HUES64 (cell line): ENCODE measurements around the gene AFF3.

Source experiments
- H3K27ac ChIP-seq: 2 replicates; pipeline ENCODE4 v1.7.0; 2013; ENCODE audit warnings: low read depth, low read length, inconsistent platforms
- H3K27me3 ChIP-seq: 2 replicates; pipeline ENCODE4 v1.6.1; 2013; ENCODE audit warnings: mild to moderate bottlenecking, low read length; ENCODE audit not compliant: insufficient read depth
- H3K36me3 ChIP-seq: 2 replicates; pipeline ENCODE4 v1.6.1; 2013; ENCODE audit warnings: mild to moderate bottlenecking, low read length; ENCODE audit not compliant: insufficient read depth
- H3K4me1 ChIP-seq: 2 replicates; pipeline ENCODE4 v1.6.1; 2013; ENCODE audit warnings: mild to moderate bottlenecking, low read length, moderate library complexity; ENCODE audit not compliant: insufficient read depth
- H3K4me3 ChIP-seq: 2 replicates; pipeline ENCODE4 v1.5.1; 2013; ENCODE audit warnings: mild to moderate bottlenecking, low read length, moderate library complexity
- H3K9ac ChIP-seq: 2 replicates; pipeline ENCODE4 v1.6.1; 2013; ENCODE audit warnings: mild to moderate bottlenecking, low read depth, low read length
- H3K9me3 ChIP-seq: 2 replicates; pipeline ENCODE4 v1.6.1; 2013; ENCODE audit warnings: low read depth, low read length; ENCODE audit not compliant: insufficient read depth
- WGBS: fragments of 150-250, 120-280 bp; methylation state at CpG from one replicate; pipeline ENCODE4 v1.1.7; 2013; ENCODE audit warnings: missing lambda C conversion rate; 5-methylcytosine and 5-hydroxymethylcytosine counted together

The AFF3 gene

DNA sequence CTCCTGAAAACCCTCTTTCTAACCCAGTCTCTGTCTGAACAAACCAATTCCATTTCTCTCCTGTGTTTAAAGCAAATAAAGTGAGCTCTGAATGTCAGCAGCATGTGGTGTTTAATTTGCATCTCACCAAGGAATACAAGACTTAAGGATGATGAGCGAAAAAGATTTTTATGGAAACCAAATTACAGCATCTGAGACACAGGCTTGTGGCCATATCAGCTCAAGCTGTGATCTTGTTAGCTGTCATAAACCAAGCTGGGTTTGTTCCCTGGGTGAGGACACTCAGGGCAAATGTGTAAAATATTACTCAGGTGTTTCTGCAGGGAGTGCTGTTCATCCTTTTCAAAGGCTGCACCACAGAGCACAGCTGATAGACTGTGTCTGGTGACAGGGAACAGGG is 523.2 kb downstream of the AFF3 start:
- Histone ChIP-seq H3K9me3 (no peaks in the 10 kb centered on the region), H3K27me3 (no peaks in the 10 kb centered on the region), H3K9ac (no peak overlapping the region), H3K4me1 (no peaks in the 10 kb centered on the region), H3K36me3 (no peaks in the 10 kb centered on the region), H3K4me3 (no peak overlapping the region), H3K27ac (no peak overlapping the region)
- WGBS: 100% methylated on average over 1 of the region's 1 CpG

DNA sequence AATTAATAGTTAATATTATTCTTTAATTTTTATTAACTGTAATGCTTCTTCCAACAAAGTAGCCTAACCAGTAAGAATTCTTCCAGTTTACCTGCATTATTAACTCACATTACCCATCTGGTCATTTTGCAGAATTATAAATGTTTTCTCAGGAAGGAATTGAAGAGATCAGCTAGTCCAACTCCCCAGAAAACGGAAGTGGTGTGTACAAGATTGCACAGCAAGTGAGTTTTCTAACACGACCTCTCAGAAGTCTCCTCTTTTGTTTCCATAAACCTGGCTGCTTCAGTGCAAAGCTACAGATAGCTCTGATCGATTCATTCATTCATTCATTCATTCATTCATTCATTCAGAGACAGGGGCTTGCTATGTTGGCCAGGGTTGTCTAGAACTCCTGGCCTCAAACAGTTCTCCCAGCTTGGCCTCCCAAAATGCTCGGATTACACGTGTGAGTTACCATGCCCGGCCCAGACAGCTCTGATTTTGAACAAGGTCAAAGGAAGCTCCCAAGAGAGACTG is 523.8 kb downstream of the AFF3 start:
- Histone ChIP-seq H3K4me3 (no peak overlapping the region), H3K9ac (no peak overlapping the region)
- WGBS: 89% methylated on average over 6 of the region's 6 CpGs

DNA sequence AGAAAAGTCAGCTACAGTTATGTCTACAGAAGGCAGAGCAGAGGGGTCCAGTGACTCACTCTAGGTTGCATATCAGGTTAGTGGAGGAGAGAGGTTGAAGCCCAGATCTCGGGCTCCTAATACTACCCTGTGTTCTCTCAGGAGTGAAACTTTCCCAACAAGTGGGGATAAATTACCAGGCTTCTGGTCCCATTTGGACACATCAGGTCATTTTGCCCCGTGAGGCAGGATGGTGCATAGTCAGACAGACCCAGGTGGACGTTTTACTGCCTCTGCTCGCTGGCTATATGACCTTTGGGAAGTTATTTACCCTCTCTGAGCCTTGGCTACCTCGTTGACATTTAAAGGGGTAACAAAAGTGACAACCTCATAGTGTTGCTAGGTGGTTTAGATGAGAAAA is 524.6 kb downstream of the AFF3 start:
- no peak overlapping the region for H3K4me3 ChIP-seq
- H3K9me3 ChIP-seq: no peaks in the 10 kb centered on the region
- no peaks in the 10 kb centered on the region for H3K27me3 ChIP-seq
- no peaks in the 10 kb centered on the region for H3K4me1 ChIP-seq
- no peaks in the 10 kb centered on the region for H3K36me3 ChIP-seq
- 87% methylated on average over 5 of the region's 5 CpGs for WGBS
- H3K27ac ChIP-seq: no peak overlapping the region
- no peak overlapping the region for H3K9ac ChIP-seq

More for the DNA sequence above, 523.8 kb downstream of the AFF3 start:
- Histone ChIP-seq H3K9me3 (no peaks in the 10 kb centered on the region), H3K27me3 (no peaks in the 10 kb centered on the region), H3K27ac (no peak overlapping the region), H3K4me1 (no peaks in the 10 kb centered on the region), H3K36me3 (no peaks in the 10 kb centered on the region)

DNA sequence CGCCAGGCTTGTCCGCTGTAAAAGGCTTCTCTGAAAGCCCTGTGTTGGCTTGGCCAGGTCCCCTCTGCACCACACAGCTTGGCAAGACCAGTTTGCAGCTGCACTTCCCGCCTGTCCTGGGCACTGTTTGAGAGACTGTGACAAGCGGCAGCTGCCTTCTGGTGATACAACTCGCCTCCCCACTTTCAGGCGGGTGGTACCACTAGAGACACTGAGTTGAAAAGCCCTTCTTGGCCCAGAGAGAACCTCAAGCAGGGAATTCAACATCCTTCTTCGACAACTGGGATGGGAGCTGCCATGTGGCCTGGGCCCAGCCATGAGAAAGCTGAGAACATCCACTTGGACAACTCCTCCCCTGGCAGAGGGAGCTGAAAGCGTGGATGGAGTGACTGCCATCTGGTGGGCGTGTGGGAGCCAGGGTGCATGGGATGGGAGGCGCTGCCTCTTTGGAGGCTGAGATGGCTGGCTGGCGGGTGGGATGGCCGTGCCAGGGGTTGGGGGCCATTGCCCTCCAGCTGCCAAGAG is 527.1 kb downstream of the AFF3 start:
- Histone ChIP-seq H3K9ac (no peak overlapping the region), H3K36me3 (no peaks in the 10 kb centered on the region), H3K4me1 (no peaks in the 10 kb centered on the region), H3K27ac (no peak overlapping the region), H3K27me3 (no peaks in the 10 kb centered on the region), H3K4me3 (no peak overlapping the region), H3K9me3 (no peaks in the 10 kb centered on the region)
- 92% methylated on average over 12 of the region's 12 CpGs for WGBS

DNA sequence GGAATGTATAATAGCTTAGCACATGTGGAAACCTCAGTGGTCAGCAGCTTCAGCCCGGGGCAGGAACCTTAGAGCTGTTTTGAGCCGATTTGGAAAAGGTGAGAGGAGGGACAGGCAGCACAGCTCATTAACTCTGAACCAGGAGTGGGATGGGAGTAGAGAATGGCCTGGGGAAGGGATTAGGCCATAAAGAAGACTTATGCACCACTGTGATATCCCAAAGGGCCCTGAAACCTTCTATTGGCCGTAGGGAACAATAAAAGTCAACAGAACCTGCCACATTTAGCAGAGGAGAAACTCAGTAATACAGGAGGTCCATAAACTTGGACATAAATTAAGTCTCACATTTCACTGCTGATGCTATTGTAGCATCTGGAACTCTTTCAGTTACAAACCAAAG is 528.4 kb downstream of the AFF3 start:
- Histone ChIP-seq H3K27me3 (no peaks in the 10 kb centered on the region), H3K4me3 (no peak overlapping the region), H3K27ac (no peak overlapping the region), H3K4me1 (no peaks in the 10 kb centered on the region), H3K9ac (no peak overlapping the region), H3K36me3 (no peaks in the 10 kb centered on the region), H3K9me3 (no peaks in the 10 kb centered on the region)
- 88% methylated on average over 3 of the region's 3 CpGs for WGBS

DNA sequence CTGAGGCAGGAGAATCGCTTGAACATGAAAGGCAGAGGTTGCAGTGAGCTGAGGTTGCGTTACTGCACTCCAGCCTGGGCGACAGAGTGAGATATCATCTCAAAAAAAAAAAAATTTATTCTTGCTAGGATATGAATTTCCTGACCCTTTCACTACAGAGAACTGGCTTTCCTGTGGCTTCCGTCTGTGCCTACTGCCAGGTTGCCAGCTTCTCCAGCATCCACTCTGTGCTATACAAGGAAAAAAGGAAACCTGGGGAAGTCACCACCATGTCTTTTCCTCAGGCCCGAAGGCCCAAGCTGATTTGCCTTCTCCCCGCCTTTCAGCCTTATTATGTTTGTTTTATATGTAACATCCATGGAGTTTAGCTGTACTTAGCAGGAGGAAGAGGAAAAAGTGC is 530.6 kb downstream of the AFF3 start:
- WGBS: 99% methylated on average over 5 of the region's 6 CpGs
- no peaks in the 10 kb centered on the region for H3K36me3 ChIP-seq
- H3K4me3 ChIP-seq: no peak overlapping the region
- no peaks in the 10 kb centered on the region for H3K4me1 ChIP-seq
- no peaks in the 10 kb centered on the region for H3K9me3 ChIP-seq
- H3K27me3 ChIP-seq: no peaks in the 10 kb centered on the region
- no peak overlapping the region for H3K9ac ChIP-seq
- no peak overlapping the region for H3K27ac ChIP-seq

DNA sequence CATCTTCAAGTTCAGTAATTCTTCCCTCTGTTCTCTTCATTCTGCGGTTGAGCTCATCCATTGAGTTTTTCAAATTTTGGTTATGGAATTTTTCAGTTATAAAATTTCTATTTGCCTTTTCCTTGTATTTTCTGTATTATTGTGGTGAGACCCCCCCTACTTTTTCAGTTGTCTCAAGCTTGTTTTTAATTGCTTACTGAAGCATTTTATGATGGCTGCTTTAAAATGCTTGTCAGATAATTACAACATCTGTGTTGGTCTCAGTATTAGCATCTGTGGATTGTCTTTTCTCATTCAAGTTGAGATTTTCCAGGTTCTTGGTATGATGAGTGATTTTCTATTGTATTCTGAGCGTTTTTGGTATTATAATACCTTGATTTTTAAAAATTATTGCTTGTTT is 531.4 kb downstream of the AFF3 start:
- Histone ChIP-seq H3K4me3 (no peak overlapping the region), H3K27me3 (no peaks in the 10 kb centered on the region), H3K9me3 (no peaks in the 10 kb centered on the region), H3K9ac (no peak overlapping the region), H3K27ac (no peak overlapping the region), H3K4me1 (no peaks in the 10 kb centered on the region), H3K36me3 (no peaks in the 10 kb centered on the region)
- 64% methylated on average over 1 of the region's 2 CpGs for WGBS

DNA sequence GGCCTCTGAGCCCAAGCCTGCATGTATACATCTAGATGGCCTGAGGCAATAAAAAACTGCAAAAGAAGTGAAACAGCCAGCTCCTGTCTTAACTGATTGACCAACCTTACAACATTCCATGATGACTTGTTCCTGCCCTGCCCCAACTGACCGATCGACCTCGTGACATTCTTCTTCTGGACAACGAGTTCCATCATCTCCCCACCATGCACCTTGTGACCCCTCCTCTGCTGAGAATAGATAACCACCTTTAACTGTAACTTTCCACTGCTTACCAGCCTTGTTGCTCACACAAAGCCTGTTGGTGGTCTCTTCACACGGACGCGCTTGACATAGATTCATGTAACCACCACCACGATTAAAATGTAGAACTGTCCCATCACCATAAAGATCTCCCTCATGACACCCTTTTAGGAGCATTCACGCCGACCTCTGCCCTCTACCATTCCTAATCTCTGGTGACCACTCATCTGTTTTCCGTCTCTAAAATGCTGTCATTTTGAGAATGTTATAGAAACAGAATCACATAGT is 532.5 kb downstream of the AFF3 start:
- 95% methylated on average over 10 of the region's 11 CpGs for WGBS
- Histone ChIP-seq H3K9me3 (no peaks in the 10 kb centered on the region), H3K36me3 (no peaks in the 10 kb centered on the region), H3K27me3 (no peaks in the 10 kb centered on the region), H3K4me1 (no peaks in the 10 kb centered on the region), H3K4me3 (no peak overlapping the region), H3K9ac (no peak overlapping the region), H3K27ac (no peak overlapping the region)

DNA sequence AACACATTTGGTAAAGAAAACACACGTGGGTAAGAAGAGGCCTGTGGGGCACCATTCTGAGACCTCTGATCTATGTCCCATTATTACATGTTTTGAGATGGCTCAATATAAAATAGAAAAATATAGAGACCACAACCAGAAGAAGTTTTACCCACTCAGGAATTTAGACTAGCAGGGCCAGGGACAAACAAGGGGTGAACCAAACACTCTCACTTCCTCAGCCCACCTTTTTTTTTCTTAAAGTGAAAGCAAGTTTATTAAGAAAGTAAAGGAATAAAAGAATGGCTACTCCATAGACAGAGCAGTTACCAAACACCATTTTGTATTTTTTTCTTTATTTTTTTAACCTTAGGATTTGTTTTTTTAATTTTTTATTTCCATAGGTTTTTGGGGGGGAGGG is 533.5 kb downstream of the AFF3 start:
- no peaks in the 10 kb centered on the region for H3K27me3 ChIP-seq
- no peaks in the 10 kb centered on the region for H3K4me1 ChIP-seq
- no peak overlapping the region for H3K9ac ChIP-seq
- no peaks in the 10 kb centered on the region for H3K9me3 ChIP-seq
- no CpG with 5 or more reads among the region's 1 CpG for WGBS
- H3K27ac ChIP-seq: no peak overlapping the region
- H3K36me3 ChIP-seq: no peaks in the 10 kb centered on the region
- no peak overlapping the region for H3K4me3 ChIP-seq

DNA sequence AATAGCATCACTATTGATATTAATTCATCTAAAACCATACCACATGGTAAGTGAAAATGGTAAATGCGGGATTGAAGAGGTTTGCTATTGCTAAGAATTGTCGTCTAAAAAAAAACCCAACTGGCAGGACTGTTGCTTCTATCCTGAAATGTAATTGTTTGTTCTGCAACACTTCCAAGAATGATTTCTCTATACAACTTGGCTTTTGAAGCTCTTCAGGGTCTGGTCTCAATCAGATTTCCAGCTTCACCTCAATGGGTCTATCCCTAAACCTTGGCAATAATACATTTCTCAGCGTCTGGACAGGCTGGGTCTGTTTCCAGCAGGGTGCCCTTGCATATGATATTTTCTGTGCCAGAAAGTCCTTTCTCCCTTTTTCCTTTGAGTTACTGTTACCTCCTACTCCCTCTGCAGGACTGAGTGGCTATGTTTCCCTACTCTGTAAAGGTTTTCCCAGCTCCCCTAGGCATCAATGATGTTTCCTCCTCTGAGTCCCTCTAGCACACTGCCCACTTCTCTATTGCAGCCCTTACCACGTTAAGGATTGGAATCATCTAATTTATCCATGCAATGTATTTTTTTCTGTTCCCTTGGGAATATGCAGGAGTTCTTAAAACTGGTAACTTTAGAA is 534.4 kb downstream of the AFF3 start:
- Histone ChIP-seq H3K4me3 (no peak overlapping the region), H3K27ac (no peak overlapping the region), H3K9ac (no peak overlapping the region), H3K27me3 (no peaks in the 10 kb centered on the region), H3K36me3 (no peaks in the 10 kb centered on the region), H3K4me1 (peaks cover 1% of the 10 kb centered on the region; the same call in 1 of the 2 replicates), H3K9me3 (no peaks in the 10 kb centered on the region)
- WGBS: 76% methylated on average over 4 of the region's 4 CpGs

DNA sequence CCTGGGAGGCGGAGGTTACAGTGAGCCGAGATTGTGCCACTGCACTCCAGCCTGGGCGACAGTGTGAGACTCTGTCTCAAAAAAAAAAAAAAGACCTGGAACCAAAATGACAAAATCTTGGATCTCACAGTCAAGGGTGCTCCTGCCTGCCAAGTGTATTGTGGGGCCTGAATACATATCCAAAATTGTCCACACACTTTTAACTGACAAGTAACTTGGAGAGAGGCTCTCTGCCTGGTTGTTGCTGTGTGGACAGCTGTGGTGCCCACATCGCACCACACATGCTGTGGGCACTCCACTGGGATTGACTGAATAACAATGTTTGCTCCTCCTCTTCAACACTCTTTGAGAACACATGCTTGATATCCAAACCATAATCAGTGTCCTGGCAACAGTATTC is 534.9 kb downstream of the AFF3 start:
- 95% methylated on average over 4 of the region's 4 CpGs for WGBS

More for the DNA sequence above, 534.9 kb downstream of the AFF3 start:
- Histone ChIP-seq H3K4me3 (no peak overlapping the region), H3K27me3 (no peaks in the 10 kb centered on the region), H3K36me3 (no peaks in the 10 kb centered on the region), H3K27ac (no peak overlapping the region), H3K9me3 (no peaks in the 10 kb centered on the region), H3K9ac (no peak overlapping the region), H3K4me1 (peaks cover 6% of the 10 kb centered on the region; the same call in 1 of the 2 replicates)
